Neural cell (in vitro differentiated cells): ENCODE results near the gene ATPAF2.

Experiments
- CTCF ChIP-seq: fragments of 450-650 bp; IDR thresholded peaks from 2 replicates; pipeline ENCODE4 v1.5.1; 2014; ENCODE audit warnings: antibody characterized with exemption, mild to moderate bottlenecking, moderate library complexity; ENCODE audit not compliant: poor library complexity, severe bottlenecking
- EP300 ChIP-seq: fragments of 450-650 bp; conservative IDR thresholded peaks from 2 replicates; pipeline ENCODE4 v1.6.1; 2014; ENCODE audit warnings: antibody characterized with exemption, mild to moderate bottlenecking, moderate library complexity; ENCODE audit not compliant: poor library complexity, severe bottlenecking
- EZH2 ChIP-seq: fragments of 200-600, 300-800 bp; shearing (Covaris generic), sonication (generic); IDR thresholded peaks from 2 replicates; pipeline ENCODE4 v1.6.1; 2014; ENCODE audit warnings: antibody characterized with exemption, low read length, borderline replicate concordance, mild to moderate bottlenecking; ENCODE audit not compliant: insufficient read depth, poor library complexity, severe bottlenecking
- POLR2AphosphoS5 ChIP-seq: IDR thresholded peaks from 2 replicates; pipeline ENCODE4 v1.6.1; 2012
- REST ChIP-seq: IDR thresholded peaks from 2 replicates; pipeline ENCODE4 v1.6.1; 2012; ENCODE audit warnings: borderline replicate concordance
- SMC3 ChIP-seq: fragments of 450-650 bp; conservative IDR thresholded peaks from 2 replicates; pipeline ENCODE4 v1.6.1; 2014; ENCODE audit warnings: antibody characterized with exemption, mild to moderate bottlenecking, moderate library complexity; ENCODE audit not compliant: poor library complexity

- no peak for TF ChIP-seq CTCF
- no peak for TF ChIP-seq EZH2
- TF ChIP-seq POLR2AphosphoS5 = no peak
- TF ChIP-seq EP300 = no peak
- TF ChIP-seq SMC3 = no peak
- TF ChIP-seq REST = no peak
Observed at GRCh38 chr17:17989618-17990017, 49.4 kb downstream of the ATPAF2 start.
